Right atrium auricular region (tissue), 2 donors: ENCODE data around the gene NDUFA3. TPM values are rescaled to one million over a fixed set of nuclear protein-coding genes. Genes with fewer than 3 reads are reported as not detected.

Experiments
- DNase-seq: peaks from one replicate; pipeline ENCODE4 v3.0.0-alpha.2; 2019; ENCODE audit warnings: low spot score
- H3K27ac ChIP-seq, 2 donors: fragments of 200-600 bp; sonication (generic); 1 replicate in 1 of 2; 2 replicates in 1 of 2; pipeline ENCODE4 v1.5.1; 2016 to 2019
- H3K27me3 ChIP-seq, 2 donors: fragments of 200-600 bp; sonication (generic); one replicate each; pipeline versions ENCODE4 v1.5.1 to v1.6.0; 2017 to 2019
- H3K36me3 ChIP-seq: fragments of 200-600 bp; sonication (generic); one replicate; pipeline ENCODE4 v1.5.1; 2016
- H3K4me1 ChIP-seq, 2 donors: fragments of 200-600 bp; sonication (generic); one replicate each; pipeline versions ENCODE4 v1.5.1 to v1.6.0; 2017 to 2019
- H3K4me3 ChIP-seq, 2 donors: fragments of 200-600 bp; sonication (generic); 1 replicate in 1 of 2; 2 replicates in 1 of 2; pipeline ENCODE4 v1.5.1; 2017 to 2019; ENCODE audit warnings: mild to moderate bottlenecking in 1 of 2, moderate library complexity in 1 of 2
- H3K9me3 ChIP-seq, 2 donors: fragments of 200-600 bp; sonication (generic); one replicate each; pipeline ENCODE4 v1.5.1; 2019
- total RNA-seq, 2 donors: library from RNA; depleted of rRNA; stranded (reverse); fragments of >200 nt; gene quantifications; one replicate each; pipeline ENCODE4 v1.1.0, GENCODE V29; 2016
- TF ChIP-seq, protein P1 (sequence below), 2 donors: fragments of 200-600 bp; sonication (generic); IDR thresholded peaks; one replicate each; pipeline ENCODE4 v1.5.1; 2019; ENCODE audit warnings: antibody characterized with exemption in 2 of 2

NDUFA3 gene
- total RNA-seq, 2 donors from 2014 or later = 51.3 to 108 TPM

DNA sequence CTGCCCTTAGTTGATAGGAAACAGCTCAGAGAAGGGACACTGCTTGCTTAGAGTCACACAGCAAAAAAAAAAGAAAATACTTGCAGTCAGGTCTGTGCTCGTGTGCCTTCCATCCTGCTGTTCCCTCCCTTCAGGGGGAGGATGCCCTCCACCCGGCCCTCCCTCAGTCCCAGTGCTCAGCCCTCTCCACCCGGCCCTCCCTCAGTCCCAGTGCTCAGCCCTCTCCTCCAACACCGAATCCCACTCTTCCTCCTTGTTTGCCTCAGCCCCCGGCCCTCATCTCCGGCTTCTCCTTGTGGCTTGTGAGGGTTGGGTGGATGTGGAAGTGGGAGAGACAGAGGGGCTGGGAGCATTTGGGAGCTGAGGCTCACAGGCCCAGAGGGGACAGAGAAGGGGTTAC lies 7.0 kb downstream of the NDUFA3 start:
- peaks cover 55% of the 10 kb centered on the region for H3K36me3 ChIP-seq
- H3K27me3 ChIP-seq = no peaks in the 10 kb centered on the region
- no peak for DNase-seq
- H3K4me1 ChIP-seq = peaks cover 0 to 12% of the 10 kb centered on the region in 2 donors
- no peak overlapping the region for H3K4me3 ChIP-seq
- H3K9me3 ChIP-seq = no peaks in the 10 kb centered on the region
- no peak overlapping the region for H3K27ac ChIP-seq
- TF ChIP-seq, protein P1, sequence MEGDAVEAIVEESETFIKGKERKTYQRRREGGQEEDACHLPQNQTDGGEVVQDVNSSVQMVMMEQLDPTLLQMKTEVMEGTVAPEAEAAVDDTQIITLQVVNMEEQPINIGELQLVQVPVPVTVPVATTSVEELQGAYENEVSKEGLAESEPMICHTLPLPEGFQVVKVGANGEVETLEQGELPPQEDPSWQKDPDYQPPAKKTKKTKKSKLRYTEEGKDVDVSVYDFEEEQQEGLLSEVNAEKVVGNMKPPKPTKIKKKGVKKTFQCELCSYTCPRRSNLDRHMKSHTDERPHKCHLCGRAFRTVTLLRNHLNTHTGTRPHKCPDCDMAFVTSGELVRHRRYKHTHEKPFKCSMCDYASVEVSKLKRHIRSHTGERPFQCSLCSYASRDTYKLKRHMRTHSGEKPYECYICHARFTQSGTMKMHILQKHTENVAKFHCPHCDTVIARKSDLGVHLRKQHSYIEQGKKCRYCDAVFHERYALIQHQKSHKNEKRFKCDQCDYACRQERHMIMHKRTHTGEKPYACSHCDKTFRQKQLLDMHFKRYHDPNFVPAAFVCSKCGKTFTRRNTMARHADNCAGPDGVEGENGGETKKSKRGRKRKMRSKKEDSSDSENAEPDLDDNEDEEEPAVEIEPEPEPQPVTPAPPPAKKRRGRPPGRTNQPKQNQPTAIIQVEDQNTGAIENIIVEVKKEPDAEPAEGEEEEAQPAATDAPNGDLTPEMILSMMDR (IDR thresholded peaks at IDR 0.05) = no peak

DNA sequence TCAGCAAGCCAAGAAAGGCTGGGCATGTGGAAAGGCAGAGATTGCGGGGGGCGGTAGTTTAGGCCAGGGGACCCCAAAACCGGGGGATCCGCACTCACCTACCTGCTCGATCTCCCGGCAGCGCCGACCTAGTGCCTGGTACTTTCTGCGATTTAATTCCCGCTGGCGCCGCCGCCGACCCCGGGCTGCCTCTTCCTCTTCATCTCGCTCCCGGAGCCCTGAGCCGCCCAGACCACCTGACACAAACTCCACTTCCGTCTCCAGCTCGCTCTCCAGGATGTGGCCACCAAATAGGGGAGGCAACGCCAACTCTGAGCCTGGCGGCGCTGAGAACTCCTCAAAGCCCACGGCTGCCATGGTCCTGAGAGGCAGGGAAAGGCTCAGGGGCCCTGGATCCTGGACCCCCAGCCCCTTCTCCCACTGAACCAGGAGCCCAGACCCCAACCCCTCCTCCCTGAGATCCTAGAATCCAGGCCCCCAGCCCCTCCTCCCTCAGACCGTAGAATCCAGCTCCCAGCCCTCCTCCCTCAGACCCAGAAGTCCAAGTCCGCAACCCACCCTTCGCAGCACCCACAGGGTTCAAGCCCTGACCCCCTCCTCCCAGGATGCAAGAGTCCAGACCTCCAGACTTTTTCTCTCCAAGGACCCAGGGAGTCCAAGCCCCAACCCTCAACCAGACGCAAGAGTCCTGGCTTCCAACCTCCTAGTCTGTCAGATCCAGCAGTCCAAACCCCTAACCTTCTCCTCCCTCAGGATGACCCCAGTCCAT lies 11.9 kb downstream of the NDUFA3 start:
- Histone ChIP-seq H3K4me1 (peaks cover 0 to 29% of the 10 kb centered on the region in 2 donors), H3K9me3 (no peaks in the 10 kb centered on the region), H3K27me3 (no peaks in the 10 kb centered on the region), H3K27ac (peak overlapping the region; percentile 92), H3K4me3 (peak overlapping the region; percentile 62 to 94), H3K36me3 (peaks cover 26% of the 10 kb centered on the region)
- DNase-seq = no peak
- TF ChIP-seq, protein P1 (IDR thresholded peaks at IDR 0.05) = no peak

DNA sequence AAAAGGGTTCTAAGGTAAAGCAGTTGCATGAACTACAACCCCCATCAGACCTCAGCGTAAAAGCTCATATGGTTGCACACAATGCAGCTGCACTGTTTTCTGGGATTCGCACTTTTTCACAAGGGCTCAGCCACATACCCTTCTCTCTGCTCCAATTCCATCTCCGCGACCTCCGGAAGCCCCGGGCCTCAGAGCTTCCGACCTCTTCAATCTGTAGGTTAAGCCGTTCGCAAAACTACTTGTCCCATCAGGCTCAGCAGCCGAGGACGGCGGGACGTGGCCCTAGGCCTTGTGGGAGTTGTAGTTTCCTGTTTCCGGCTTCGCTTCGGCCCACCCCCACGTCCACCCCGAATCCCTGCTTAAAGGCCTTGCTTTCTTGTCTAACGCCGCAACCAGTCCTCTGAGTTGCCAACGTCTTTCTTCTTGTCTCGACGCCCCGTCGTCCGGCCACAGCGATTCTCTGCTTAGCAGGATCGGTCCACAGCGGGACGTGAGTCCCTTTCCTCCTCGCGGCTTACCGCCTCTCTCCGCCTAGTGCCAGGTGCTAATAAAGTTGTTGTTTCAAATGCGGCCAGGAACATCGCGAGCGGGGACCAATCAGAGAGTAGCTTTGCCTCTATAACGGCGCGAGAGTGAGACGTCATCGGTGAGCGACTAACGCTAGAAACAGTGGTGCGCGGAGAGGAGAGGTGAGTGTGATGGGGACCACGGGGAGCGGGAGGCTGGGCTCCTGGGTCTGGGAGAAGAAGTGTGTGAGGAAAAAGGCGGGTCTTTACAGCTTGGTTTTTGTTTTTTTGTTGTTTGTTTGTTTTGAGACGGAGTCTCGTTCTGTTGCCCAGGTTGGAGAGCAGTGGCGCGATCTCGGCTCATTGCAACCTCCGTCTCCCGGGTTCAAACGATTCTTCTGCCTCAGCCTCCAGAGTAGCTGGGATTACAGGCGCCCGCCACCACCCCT lies 12.7 kb downstream of the NDUFA3 start, which contains the start of the genes PRPF31 and TFPT:
Gene PRPF31, plus strand, starts transcription at position 646 of the 955 bp plus-strand sequence. CDS start 2,525 bp downstream, outside the sequence.
Gene TFPT, minus strand, starts transcription at position 549 of the 955 bp plus-strand sequence. Its CDS starts 388 bp downstream, at position 161.
- peak within 1 kb of the TSS; percentile 62 to 94 for H3K4me3 ChIP-seq
- H3K9me3 ChIP-seq = no peaks in the 10 kb centered on the region
- TF ChIP-seq, protein P1 (IDR thresholded peaks at IDR 0.05) = no peak
- no peaks in the 10 kb centered on the region for H3K27me3 ChIP-seq
- peaks cover 27% of the 10 kb centered on the region for H3K36me3 ChIP-seq
- H3K27ac ChIP-seq = peak within 1 kb of the TSS; percentile 92
- peak; percentile 99 for DNase-seq
- peaks cover 0 to 29% of the 10 kb centered on the region in 2 donors for H3K4me1 ChIP-seq

DNA sequence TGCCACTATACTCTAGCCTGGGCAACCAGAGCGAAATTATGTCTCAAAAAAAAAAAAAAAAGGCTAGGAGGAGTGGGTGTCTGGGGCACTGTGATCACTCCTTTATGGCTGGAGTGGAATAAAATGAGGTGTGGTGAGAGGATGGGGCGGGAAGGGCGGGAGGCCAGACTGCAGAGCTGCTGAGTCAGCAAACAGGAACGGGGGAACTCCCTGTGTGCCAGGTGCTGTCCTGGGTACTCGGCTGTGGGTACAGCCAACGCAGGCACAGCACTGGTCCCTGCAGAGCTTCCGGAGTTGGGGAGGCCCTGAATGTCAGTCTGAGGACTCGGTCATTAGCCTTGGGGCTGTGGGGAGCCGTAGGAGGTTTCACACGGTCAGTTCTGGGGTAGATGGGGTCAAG lies 18.6 kb downstream of the NDUFA3 start:
- no peak for DNase-seq
- TF ChIP-seq, protein P1 (IDR thresholded peaks at IDR 0.05) = no peak
- peaks cover 73% of the 10 kb centered on the region for H3K36me3 ChIP-seq
- H3K9me3 ChIP-seq = no peaks in the 10 kb centered on the region
- H3K27me3 ChIP-seq = no peaks in the 10 kb centered on the region
- H3K27ac ChIP-seq = no peak overlapping the region
- H3K4me3 ChIP-seq = no peak overlapping the region
- H3K4me1 ChIP-seq = peaks cover 0 to 9% of the 10 kb centered on the region in 2 donors

DNA sequence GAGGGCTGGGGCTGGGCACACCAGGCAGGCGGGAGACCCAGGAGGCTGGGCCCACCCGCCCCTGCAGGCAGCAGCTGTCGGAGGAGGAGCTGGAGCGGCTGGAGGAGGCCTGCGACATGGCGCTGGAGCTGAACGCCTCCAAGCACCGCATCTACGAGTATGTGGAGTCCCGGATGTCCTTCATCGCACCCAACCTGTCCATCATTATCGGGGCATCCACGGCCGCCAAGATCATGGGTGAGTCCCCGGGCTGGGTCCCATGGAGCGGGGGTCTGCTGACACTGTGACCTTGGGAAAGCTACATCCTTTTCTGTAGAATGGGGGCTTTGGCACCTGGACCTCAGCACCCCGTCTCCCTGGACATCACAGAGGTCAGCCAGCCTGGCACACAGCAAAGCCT lies 21.0 kb downstream of the NDUFA3 start:
- H3K4me3 ChIP-seq = no peak overlapping the region
- TF ChIP-seq, protein P1 (IDR thresholded peaks at IDR 0.05) = no peak
- DNase-seq = no peak

More for the DNA sequence above, 21.0 kb downstream of the NDUFA3 start:
- no peaks in the 10 kb centered on the region for H3K27me3 ChIP-seq
- peaks cover 90% of the 10 kb centered on the region for H3K36me3 ChIP-seq
- H3K27ac ChIP-seq = no peak overlapping the region
- H3K4me1 ChIP-seq = no peaks in the 10 kb centered on the region
- no peaks in the 10 kb centered on the region for H3K9me3 ChIP-seq
